HFFc6 (cell line): ENCODE results near the gene CRYM. TPM values are rescaled to one million over a fixed set of nuclear protein-coding genes. Genes with fewer than 3 reads are reported as not detected.

Experiments used
- DNase-seq: peaks from one replicate; pipeline ENCODE4 v3.0.0-alpha.2; 2018
- H3K27ac Mint-ChIP-seq: 2 replicates; pipeline ENCODE4 v1.8.0; 2020; ENCODE audit warnings: mild to moderate bottlenecking, mixed read lengths
- H3K27me3 Mint-ChIP-seq: 2 replicates; pipeline ENCODE4 v1.8.0; 2021; ENCODE audit warnings: mild to moderate bottlenecking, moderate library complexity, mixed read lengths; ENCODE audit not compliant: insufficient read depth
- H3K36me3 Mint-ChIP-seq: 2 replicates; pipeline ENCODE4 v1.8.0; 2021; ENCODE audit warnings: low read depth, mixed read lengths
- H3K4me1 Mint-ChIP-seq: 2 replicates; pipeline ENCODE4 v1.8.0; 2020; ENCODE audit warnings: low read depth, mixed read lengths
- H3K4me3 Mint-ChIP-seq: 2 replicates; pipeline ENCODE4 v1.8.0; 2020; ENCODE audit warnings: mild to moderate bottlenecking, moderate library complexity, mixed read lengths
- H3K9me3 Mint-ChIP-seq: 2 replicates; pipeline ENCODE4 v1.8.0; 2020; ENCODE audit warnings: mild to moderate bottlenecking, mixed read lengths
- CTCF ChIP-seq: fragments of 200-600 bp; sonication (generic); IDR thresholded peaks from 2 replicates; pipeline ENCODE4 v1.5.0; 2021; ENCODE audit warnings: antibody characterized with exemption, mild to moderate bottlenecking
- total RNA-seq, 6 experiments: library from RNA; stranded (reverse); fragmentation: NEBNext Ultra II Directional; extraction: Animal tissue kit (Norgen Biotek cat#: 25700); gene quantifications; 2 replicates in 1 of 6; 3 replicates in 5 of 6; pipeline ENCODE4 v1.2.3, GENCODE V29; 2021

The CRYM gene
- total RNA-seq, 6 experiments from 2014 or later: not detected

- H3K9me3 Mint-ChIP-seq: no peaks in the 10 kb centered on the region
- H3K27me3 Mint-ChIP-seq: peaks cover 60% of the 10 kb centered on the region
- H3K4me1 Mint-ChIP-seq: no peaks in the 10 kb centered on the region; the same call in 1 of the 2 replicates
- TF ChIP-seq CTCF: no peak
- no peaks in the 10 kb centered on the region for H3K36me3 Mint-ChIP-seq
- no peak for DNase-seq
- no peak overlapping the region for H3K27ac Mint-ChIP-seq
- H3K4me3 Mint-ChIP-seq: no peak overlapping the region
Observed at GRCh38 chr16:21224800-21225199, 53.3 kb downstream of the CRYM start.

- Mint-ChIP-seq H3K4me1 (no peaks in the 10 kb centered on the region; the same call in 1 of the 2 replicates), H3K27me3 (peaks cover 56% of the 10 kb centered on the region), H3K36me3 (no peaks in the 10 kb centered on the region), H3K27ac (no peak overlapping the region), H3K9me3 (no peaks in the 10 kb centered on the region), H3K4me3 (no peak overlapping the region)
- TF ChIP-seq CTCF: no peak
- no peak for DNase-seq
Observed at GRCh38 chr16:21223787-21224186, 54.3 kb downstream of the CRYM start.

GRCh38 chr16:21222495-21223337 is 55.4 kb downstream of the CRYM start:
- DNase-seq: no peak
- H3K27me3 Mint-ChIP-seq: peaks cover 50% of the 10 kb centered on the region
- no peak overlapping the region for H3K27ac Mint-ChIP-seq
- no peak for TF ChIP-seq CTCF
- no peaks in the 10 kb centered on the region for H3K36me3 Mint-ChIP-seq
- no peak overlapping the region for H3K4me3 Mint-ChIP-seq
- no peaks in the 10 kb centered on the region; the same call in 1 of the 2 replicates for H3K4me1 Mint-ChIP-seq
- no peaks in the 10 kb centered on the region for H3K9me3 Mint-ChIP-seq

GRCh38 chr16:21219551-21219950 is 58.5 kb downstream of the CRYM start:
- Mint-ChIP-seq H3K27me3 (peaks cover 36% of the 10 kb centered on the region), H3K27ac (no peak overlapping the region), H3K4me1 (no peaks in the 10 kb centered on the region; the same call in 1 of the 2 replicates), H3K36me3 (no peaks in the 10 kb centered on the region), H3K9me3 (no peaks in the 10 kb centered on the region), H3K4me3 (no peak overlapping the region)
- no peak for DNase-seq
- no peak for TF ChIP-seq CTCF

GRCh38 chr16:21218153-21218552 is 59.9 kb downstream of the CRYM start:
- H3K27ac Mint-ChIP-seq: no peak overlapping the region
- no peak for TF ChIP-seq CTCF
- no peak for DNase-seq
- no peaks in the 10 kb centered on the region for H3K36me3 Mint-ChIP-seq
- no peak overlapping the region for H3K4me3 Mint-ChIP-seq
- peaks cover 35% of the 10 kb centered on the region for H3K27me3 Mint-ChIP-seq
- no peaks in the 10 kb centered on the region for H3K9me3 Mint-ChIP-seq
- H3K4me1 Mint-ChIP-seq: no peaks in the 10 kb centered on the region; the same call in 1 of the 2 replicates
